Measurements from ENCODE around the gene KRTAP21-2.

KRTAP21-2 gene

DNA sequence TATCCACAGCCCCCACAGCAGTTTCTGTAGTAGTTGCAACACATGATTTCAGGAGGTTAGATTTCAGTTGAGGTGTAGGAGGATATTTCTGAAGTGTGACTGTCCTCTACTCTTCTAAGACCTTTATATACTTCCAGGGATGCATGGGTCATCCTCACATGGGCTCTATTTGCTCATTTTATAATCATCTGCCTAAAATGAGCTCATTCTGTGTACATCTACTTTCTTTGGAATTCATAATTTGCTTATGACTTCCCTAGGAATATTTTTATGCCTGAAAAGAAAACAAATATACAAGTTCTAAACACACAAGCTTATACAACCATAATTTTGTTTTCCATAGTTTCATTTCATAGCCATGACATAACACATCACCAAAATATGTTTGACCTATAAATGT lies at the start of gene KRTAP21-2:
KRTAP21-2 (minus strand) TSS at position 101 of the 400 bp plus-strand sequence; CDS start at position 44, 57 bp downstream.
- no peak for TF ChIP-seq EZH2phosphoT487 (IDR thresholded peaks at IDR 0.05; ENCODE audit: borderline replicate concordance, low read length)
- TF ChIP-seq, protein P1, sequence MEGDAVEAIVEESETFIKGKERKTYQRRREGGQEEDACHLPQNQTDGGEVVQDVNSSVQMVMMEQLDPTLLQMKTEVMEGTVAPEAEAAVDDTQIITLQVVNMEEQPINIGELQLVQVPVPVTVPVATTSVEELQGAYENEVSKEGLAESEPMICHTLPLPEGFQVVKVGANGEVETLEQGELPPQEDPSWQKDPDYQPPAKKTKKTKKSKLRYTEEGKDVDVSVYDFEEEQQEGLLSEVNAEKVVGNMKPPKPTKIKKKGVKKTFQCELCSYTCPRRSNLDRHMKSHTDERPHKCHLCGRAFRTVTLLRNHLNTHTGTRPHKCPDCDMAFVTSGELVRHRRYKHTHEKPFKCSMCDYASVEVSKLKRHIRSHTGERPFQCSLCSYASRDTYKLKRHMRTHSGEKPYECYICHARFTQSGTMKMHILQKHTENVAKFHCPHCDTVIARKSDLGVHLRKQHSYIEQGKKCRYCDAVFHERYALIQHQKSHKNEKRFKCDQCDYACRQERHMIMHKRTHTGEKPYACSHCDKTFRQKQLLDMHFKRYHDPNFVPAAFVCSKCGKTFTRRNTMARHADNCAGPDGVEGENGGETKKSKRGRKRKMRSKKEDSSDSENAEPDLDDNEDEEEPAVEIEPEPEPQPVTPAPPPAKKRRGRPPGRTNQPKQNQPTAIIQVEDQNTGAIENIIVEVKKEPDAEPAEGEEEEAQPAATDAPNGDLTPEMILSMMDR (IDR thresholded peaks at IDR 0.05; ENCODE audit: low read depth, low read length, poor library complexity, severe bottlenecking) = no peak
- H3K27ac ChIP-seq (ENCODE audit: low read depth, low read length) = no peak within 1 kb of the TSS

DNA sequence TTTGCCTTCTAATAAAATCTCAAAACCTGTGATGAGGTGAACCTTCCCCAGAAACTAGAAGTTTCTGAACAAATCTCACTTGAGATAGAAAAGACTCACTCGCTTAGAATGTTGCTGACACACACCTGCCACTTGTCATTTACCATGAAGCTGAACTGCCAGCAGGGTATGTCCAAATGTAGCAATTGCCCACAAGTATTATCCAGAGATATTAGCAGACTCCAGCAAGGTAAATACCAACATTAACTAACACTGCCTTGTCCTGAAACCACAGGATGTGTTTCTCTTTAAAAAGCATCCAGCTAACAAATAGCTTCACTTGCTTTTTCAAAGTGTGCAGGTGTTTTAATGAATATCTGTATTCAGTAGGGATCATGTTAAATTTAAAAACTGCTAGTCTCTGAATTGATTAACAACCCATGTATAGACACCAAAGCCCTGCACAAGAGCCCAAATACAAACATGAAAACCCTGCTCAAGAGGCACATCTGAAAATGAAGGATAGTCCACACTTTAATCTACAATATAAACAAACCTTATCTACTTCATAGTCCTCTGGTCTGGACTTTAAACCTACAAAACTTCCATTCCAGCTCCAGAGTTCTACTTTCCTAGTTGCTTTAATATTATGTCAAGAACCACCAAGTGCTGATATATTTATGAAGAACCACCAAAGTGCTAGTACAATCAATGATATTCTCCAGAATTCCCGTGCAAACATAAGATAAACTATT lies 46.7 kb upstream of the KRTAP21-2 start:
- Histone ChIP-seq H3K9me3 (ENCODE audit: control insufficient read depth, insufficient read depth, low read length) (no peaks in the 10 kb centered on the region), H3K27me3 (ENCODE audit: control insufficient read depth, low read length) (no peaks in the 10 kb centered on the region), H3K4me1 (ENCODE audit: control insufficient read depth, low read length) (no peaks in the 10 kb centered on the region)

More for the DNA sequence above, at the start of gene KRTAP21-2:
- no peaks in the 10 kb centered on the region for H3K79me2 ChIP-seq (ENCODE audit: control insufficient read depth, low read length)
- H3K4me1 ChIP-seq (ENCODE audit: control insufficient read depth, low read length) = no peaks in the 10 kb centered on the region
- H4K20me1 ChIP-seq (ENCODE audit: control insufficient read depth, insufficient read depth, low read depth, low read length) = no peaks in the 10 kb centered on the region
- no peak within 1 kb of the TSS for H3K4me2 ChIP-seq (ENCODE audit: low read length)
- no peaks in the 10 kb centered on the region for H3F3A ChIP-seq (ENCODE audit: control insufficient read depth, insufficient read depth)
- no peaks in the 10 kb centered on the region for H3K36me3 ChIP-seq (ENCODE audit: control insufficient read depth, low read length)
- no peaks in the 10 kb centered on the region for H3K27me3 ChIP-seq (ENCODE audit: control insufficient read depth, low read length)
- H3K9me2 ChIP-seq (replicated peaks; ENCODE audit: control insufficient read depth, low read length) = no peaks in the 10 kb centered on the region
- no peak within 1 kb of the TSS for H3K4me3 ChIP-seq (ENCODE audit: low read length)
- no peaks in the 10 kb centered on the region for H3K9me3 ChIP-seq (ENCODE audit: control insufficient read depth, insufficient read depth, low read length)

DNA sequence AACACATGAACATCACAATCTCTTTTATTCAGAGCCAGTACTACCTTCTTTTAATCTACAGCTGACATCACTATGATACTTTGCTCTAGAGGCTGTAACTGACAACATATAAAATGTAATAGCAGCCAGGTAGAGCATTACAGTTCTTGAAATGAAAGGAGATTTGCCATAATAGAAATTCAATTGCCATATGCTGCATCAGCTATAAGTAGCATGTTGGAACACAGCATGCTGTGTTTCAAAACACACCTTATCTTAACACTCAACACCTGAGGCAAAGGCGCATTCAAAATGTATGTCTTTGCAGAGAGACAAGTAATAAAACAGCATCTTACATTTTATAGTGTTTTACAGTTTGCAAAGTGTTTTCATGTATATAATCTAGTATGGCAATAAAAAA lies 32.2 kb upstream of the KRTAP21-2 start:
- no peak for TF ChIP-seq EZH2phosphoT487 (IDR thresholded peaks at IDR 0.05; ENCODE audit: borderline replicate concordance, low read length)
- TF ChIP-seq, protein P1 (IDR thresholded peaks at IDR 0.05; ENCODE audit: low read depth, low read length, poor library complexity, severe bottlenecking) = no peak
- Histone ChIP-seq H3F3A (ENCODE audit: control insufficient read depth, insufficient read depth) (no peaks in the 10 kb centered on the region), H3K4me3 (ENCODE audit: low read length) (no peak overlapping the region), H4K20me1 (ENCODE audit: control insufficient read depth, insufficient read depth, low read depth, low read length) (no peaks in the 10 kb centered on the region), H3K9me3 (ENCODE audit: control insufficient read depth, insufficient read depth, low read length) (no peaks in the 10 kb centered on the region), H3K9me2 (replicated peaks; ENCODE audit: control insufficient read depth, low read length) (no peaks in the 10 kb centered on the region), H3K79me2 (ENCODE audit: control insufficient read depth, low read length) (no peaks in the 10 kb centered on the region), H3K27me3 (ENCODE audit: control insufficient read depth, low read length) (no peaks in the 10 kb centered on the region), H3K4me1 (ENCODE audit: control insufficient read depth, low read length) (no peaks in the 10 kb centered on the region), H3K36me3 (ENCODE audit: control insufficient read depth, low read length) (no peaks in the 10 kb centered on the region), H3K4me2 (ENCODE audit: low read length) (no peak overlapping the region), H3K27ac (ENCODE audit: low read depth, low read length) (no peak overlapping the region)

More for the DNA sequence above, 46.7 kb upstream of the KRTAP21-2 start:
- no peak overlapping the region for H3K27ac ChIP-seq (ENCODE audit: low read depth, low read length)
- H4K20me1 ChIP-seq (ENCODE audit: control insufficient read depth, insufficient read depth, low read depth, low read length) = no peaks in the 10 kb centered on the region
- H3K4me3 ChIP-seq (ENCODE audit: low read length) = no peak overlapping the region
- H3K4me2 ChIP-seq (ENCODE audit: low read length) = no peak overlapping the region
- no peak for TF ChIP-seq EZH2phosphoT487 (IDR thresholded peaks at IDR 0.05; ENCODE audit: borderline replicate concordance, low read length)
- TF ChIP-seq, protein P1 (IDR thresholded peaks at IDR 0.05; ENCODE audit: low read depth, low read length, poor library complexity, severe bottlenecking) = no peak
- H3F3A ChIP-seq (ENCODE audit: control insufficient read depth, insufficient read depth) = no peaks in the 10 kb centered on the region
- no peaks in the 10 kb centered on the region for H3K79me2 ChIP-seq (ENCODE audit: control insufficient read depth, low read length)
- H3K9me2 ChIP-seq (replicated peaks; ENCODE audit: control insufficient read depth, low read length) = no peaks in the 10 kb centered on the region
- H3K36me3 ChIP-seq (ENCODE audit: control insufficient read depth, low read length) = no peaks in the 10 kb centered on the region

All from DOHH2 (cell line).